ENCODE results near the gene ZFYVE28.
"Not testable (repeated sequence)": the region's sequence is repeated elsewhere in the genome, so short reads cannot be mapped to it uniquely, and the experiment has no call there.

Gene ZFYVE28

GRCh38 chr4:2446656-2447564 lies 28.5 kb upstream of the ZFYVE28 start:
- no peak for DNase-seq

DNA sequence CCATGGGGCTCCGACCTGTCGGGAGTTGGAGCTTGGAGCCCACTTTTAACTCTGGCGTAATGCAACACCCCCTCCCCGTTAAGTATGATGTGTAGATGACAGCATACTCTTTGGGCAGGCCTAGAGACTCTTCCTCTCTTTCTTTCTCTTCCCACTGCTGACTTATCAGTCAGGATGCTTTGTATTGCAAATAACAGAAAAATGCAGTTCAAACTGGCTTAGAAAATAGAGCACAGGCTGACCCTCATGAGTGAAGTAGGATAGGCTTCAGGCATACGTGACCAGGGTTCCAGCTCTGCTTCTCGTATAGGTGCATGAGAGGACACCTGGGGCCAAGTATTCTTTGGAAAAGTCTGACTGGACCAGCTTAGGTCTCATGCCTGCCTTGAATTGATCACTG lies 27.1 kb upstream of the ZFYVE28 start:
- no peak for DNase-seq

DNA sequence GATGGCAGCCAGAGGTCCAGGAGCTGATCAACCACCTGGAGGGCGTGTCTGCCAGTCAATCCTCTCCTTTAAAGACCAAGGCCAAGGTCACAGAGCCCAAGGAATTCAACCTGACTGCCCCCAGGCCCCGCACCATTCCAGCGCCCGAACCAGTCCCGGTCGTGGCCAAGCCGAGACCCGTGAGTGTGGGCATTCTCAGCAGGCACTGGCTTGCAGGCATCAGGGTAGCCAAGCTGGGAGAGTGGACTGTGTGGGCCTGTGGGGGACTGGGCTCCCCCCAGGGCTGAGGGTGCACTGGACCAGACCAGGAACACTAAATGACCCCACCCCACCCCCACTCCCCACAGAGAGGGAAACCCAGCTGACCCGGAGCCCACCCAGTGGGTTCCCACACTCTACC lies 26.7 kb upstream of the ZFYVE28 start:
- no peak for DNase-seq

GRCh38 chr4:2443956-2444740 lies 25.7 kb upstream of the ZFYVE28 start:
- no peak for DNase-seq

- DNase-seq = no peak
Measured at GRCh38 chr4:2443061-2443730, 24.8 kb upstream of the ZFYVE28 start.

DNA sequence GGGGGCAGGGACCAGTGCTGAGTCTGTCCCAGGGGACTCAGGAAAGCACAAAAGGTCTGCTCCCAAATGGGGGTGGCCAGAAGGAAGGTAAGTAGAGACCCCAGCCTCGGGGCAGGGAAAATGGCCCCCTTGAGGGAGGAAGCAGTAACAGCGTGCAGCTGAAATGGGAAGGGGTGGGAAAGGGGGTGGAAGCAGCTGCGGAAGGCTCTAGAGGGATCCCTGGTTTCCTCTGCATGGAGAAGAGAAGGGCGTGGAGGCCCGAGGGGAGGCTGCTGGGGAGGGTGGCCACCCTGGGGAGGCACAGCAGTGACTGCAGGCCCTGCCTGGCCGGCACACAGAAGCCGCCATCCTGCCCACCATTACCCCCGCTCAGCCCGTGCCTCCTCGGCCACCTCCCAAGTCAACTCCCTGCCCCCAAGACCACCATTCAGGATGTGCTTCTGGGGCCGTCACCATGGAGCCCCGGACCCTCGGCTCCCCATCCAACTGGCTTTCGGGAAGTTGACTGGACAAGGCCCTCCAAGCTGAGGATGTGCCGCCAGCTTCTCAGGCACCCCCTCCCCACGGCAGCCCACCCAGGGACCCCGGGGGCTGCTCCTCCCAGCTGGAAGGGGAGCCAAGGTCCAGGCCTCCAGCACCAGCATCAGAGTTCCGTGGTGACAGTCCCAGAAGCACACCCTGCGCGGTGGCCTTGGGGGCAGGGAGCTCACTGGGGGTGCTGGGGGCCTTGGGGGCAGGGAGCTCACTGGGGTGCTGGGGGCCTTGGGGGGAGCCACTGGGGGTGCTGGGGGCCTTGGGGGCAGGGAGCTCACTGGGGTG lies 23.9 kb upstream of the ZFYVE28 start:
- DNase-seq = no peak

DNA sequence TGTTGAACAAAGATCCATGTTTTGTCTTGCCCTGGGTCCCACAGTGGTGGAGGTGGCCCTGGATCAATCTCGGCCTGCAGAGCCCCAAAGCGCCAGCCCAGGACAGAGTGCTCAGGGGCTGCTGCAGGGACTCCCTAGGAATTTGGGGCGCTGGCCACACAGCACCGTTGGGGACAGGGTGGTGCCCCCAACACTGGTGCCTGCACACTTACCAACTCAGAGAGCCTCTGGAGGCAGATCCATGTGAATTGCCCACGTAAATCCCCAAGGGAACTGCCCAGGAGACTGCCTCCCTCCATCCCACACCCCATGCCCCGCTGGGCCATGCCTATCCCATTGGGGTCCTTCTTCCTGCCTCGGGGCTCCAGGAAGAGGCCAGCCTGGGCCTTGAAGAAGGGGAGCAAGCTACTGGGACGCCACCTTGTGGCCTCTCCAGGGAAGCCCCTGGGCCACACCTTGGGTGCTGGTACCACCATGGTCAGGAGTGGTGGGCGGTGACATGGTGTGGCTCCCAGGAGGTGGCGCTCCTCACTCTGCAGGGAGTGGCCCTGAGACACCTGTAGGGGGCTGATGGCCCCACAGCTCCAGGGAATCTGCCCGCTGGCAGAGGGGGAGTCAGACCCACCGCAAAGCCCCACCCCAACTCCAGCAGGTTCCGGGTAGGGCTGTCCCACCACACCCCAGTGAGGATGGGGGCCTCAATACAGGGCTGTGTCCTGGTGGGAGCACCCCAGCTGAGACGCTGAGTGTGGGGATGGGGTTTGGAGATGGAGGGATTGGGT lies 23.1 kb upstream of the ZFYVE28 start:
- peak; percentile 52 for DNase-seq

DNA sequence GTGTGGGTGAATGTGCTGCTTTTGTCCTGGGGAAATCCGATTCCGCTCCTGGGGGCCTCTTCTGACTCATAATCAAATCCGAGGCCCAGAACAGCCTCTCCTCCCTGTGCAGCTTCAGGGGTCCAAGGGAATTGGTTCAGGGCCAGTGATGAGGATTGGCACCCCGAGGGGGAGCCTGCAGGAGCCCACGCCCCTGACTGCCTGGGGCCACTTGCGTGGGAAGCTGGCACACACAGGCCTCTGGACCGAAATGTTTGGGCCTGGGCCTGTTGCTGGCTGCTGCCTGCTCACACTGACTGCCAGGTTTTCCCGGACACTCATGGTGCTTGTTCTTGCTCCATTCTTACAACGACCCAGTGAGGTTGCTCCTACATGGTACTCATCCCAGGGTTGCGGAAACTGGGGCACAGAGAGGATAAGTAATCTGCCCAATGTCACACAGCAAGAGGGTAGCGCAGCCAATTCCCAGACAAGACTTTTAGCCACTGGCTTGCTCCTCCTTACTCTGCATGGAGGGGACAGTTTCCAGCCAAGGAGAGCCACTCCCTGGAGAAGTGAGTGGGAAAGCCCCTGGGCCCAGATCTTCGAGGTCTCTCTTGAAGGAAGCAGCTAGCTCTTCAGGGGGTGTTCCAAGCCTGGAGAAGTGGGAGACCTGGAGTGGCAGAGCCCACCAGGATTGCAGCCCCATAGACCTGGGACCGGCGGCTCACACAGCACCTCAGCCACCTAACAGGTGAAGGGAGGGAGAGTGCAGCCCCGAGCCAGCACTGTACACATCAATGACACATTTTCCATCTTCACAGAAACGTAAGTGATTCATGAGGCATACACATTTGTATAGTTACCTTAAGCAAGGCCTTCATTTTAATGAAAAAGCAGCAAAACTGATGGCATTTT lies 20.6 kb upstream of the ZFYVE28 start:
- no peak for DNase-seq

GRCh38 chr4:2437475-2438215 lies 19.2 kb upstream of the ZFYVE28 start:
- DNase-seq = no peak

DNA sequence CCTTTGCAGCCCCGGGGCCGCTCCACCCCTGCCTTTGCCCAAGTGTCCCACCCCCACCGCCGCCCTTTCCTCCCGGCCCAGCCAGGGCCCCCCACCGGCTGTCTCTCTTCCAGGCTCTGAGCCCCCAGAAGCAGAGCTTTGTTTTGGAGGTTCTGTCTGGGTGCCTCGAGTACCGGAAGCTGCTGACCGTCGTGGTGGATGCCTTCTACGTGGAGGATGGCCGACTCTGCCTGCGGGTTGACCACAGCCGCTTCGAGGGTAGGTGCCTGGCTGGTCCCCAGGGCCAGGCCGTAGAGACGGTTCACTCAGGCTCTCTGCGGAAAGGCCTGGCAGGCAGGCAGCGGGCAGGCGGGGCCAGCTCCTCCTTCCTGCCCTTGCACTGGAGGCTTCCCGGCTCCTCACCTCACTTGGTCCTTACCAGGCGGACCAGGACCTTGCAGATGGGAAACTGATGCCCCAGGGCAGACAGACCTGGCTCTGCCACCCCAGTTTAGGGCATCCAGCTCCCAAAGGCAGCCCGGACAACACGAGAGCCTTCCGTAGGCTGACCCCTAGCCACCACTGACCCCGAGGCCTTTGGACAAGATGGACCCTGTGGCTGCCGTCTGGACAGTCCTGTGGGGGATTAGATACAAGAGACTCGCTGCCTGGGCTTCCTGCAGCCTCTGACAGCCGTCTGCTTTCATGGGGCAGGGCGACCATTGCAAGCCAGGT lies 18.5 kb upstream of the ZFYVE28 start:
- no peak for DNase-seq

- no peak for DNase-seq
Measured at GRCh38 chr4:2436301-2436700, 17.9 kb upstream of the ZFYVE28 start.

DNA sequence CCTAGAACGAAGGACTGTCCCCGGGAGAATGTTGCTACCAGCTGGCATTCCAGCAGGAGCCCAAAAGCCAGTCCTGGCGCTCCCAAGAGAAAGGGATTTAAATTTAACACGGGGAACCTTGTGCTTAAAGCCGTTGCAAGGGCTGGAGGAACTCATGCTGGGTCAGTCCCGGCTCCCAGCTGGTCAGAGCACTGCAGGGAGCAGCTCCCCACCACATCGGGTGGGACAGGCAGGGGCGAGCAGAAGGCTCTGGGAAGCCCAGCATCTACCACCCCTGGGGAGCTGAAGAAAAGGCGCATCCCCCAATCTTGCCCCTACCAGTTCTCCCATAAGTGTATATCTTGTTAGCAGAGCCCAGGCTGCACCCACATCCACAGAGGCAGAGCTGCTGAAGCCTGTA lies 16.0 kb upstream of the ZFYVE28 start:
- no peak for DNase-seq

- no peak for DNase-seq
Measured at GRCh38 chr4:2433609-2434350, 15.3 kb upstream of the ZFYVE28 start.

- no peak for DNase-seq
Measured at GRCh38 chr4:2432991-2433530, 14.6 kb upstream of the ZFYVE28 start.

DNA sequence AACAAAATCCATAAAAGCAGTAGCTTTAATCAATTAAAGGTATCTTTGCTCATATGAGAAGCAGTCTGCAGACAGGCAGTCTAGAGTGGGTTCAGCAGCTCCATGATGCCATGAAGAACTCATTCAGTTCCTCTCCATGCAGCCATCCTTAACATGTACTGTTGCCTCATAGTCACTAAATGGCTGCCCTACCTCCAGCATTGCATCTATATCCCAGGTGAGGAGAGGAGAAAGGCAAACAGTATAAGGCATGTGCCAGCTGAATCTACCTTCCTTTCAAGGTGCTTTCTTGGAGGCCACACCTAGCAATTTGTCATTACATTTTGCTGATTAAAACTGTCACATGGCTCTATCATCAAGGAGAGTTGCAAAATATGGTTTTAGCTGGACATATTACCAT lies 13.6 kb upstream of the ZFYVE28 start:
- no peak for DNase-seq

GRCh38 chr4:2429945-2430757 lies 11.7 kb upstream of the ZFYVE28 start:
- not testable (repeated sequence) for DNase-seq

GRCh38 chr4:2428496-2429213 lies 10.2 kb upstream of the ZFYVE28 start:
- no peak for DNase-seq
